ENCODE measurements around the gene PTPN12. TPM values are rescaled to one million over a fixed set of nuclear protein-coding genes. Genes with fewer than 3 reads are reported as not detected.

Gene PTPN12
- total RNA-seq, 2 donors from 2014 or later: 70.5 to 173 TPM

DNA sequence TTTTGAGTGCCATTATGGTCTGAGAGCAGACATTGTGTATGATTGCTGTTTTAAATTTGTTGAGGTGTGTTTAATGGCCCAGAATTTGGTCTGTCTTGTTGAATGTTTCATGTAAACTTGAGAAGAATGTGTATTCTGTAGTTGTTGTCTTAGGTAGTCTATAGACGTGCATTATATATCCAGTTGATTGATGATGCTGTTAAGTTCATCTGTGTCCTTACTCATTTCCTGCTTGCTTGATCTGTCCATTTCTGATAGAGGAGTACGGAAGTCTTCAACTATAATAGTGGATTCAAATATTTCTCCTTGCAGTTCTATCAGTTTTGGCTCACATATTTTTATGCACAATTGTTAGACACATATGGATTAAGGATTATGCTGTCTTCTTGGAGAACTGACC lies 16.0 kb downstream of the PTPN12 start:
- TF ChIP-seq, protein P1, sequence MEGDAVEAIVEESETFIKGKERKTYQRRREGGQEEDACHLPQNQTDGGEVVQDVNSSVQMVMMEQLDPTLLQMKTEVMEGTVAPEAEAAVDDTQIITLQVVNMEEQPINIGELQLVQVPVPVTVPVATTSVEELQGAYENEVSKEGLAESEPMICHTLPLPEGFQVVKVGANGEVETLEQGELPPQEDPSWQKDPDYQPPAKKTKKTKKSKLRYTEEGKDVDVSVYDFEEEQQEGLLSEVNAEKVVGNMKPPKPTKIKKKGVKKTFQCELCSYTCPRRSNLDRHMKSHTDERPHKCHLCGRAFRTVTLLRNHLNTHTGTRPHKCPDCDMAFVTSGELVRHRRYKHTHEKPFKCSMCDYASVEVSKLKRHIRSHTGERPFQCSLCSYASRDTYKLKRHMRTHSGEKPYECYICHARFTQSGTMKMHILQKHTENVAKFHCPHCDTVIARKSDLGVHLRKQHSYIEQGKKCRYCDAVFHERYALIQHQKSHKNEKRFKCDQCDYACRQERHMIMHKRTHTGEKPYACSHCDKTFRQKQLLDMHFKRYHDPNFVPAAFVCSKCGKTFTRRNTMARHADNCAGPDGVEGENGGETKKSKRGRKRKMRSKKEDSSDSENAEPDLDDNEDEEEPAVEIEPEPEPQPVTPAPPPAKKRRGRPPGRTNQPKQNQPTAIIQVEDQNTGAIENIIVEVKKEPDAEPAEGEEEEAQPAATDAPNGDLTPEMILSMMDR (IDR thresholded peaks at IDR 0.05): no peak
- H3K4me3 ChIP-seq: no peak overlapping the region
- no peak overlapping the region for H3K27ac ChIP-seq
- DNase-seq (ENCODE audit: low spot score) (no peak), ATAC-seq (ENCODE audit: insufficient number of reproducible peaks, low FRiP score, low read depth) (no peak)
- H3K27me3 ChIP-seq (replicated peaks; ENCODE audit: insufficient read depth): no peaks in the 10 kb centered on the region
- H3K9me3 ChIP-seq: no peaks in the 10 kb centered on the region
- H3K36me3 ChIP-seq: no peaks in the 10 kb centered on the region
- peaks cover 8 to 28% of the 10 kb centered on the region in 2 donors for H3K4me1 ChIP-seq (ENCODE audit: control insufficient read depth in 1 of 2, low read depth in 2 of 2)

DNA sequence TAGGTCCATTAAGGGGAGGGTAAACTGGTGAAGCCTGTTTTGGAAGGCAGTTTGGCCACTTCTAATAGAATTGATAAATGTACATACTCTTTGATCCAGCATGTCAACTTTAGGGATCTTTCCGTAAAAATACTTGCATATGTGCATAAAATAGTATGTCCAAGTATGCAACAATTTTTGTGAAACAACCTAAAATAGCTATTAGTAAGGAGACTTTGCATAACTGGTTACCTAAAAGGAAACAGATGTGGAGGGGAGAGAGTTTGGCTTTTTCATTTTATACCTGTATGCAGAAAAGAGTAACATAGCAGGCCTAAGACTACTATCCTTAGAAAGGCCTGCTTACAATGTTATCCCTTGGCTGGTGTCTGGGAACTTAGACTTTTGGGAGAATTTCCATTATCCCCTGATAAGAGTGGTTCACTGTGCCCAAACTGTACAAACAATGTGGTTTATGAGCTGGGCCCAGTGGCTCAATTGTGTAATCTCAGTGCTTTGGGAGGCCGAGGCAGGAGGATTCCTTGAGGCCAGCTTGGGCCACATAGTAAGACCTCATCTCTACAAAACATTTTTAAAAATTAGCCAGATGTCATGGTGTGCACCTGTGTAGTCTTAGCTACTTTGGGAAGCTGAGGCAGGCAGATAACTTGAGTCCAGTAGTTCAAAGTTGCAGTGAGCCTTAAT lies 21.3 kb downstream of the PTPN12 start:
- Histone ChIP-seq H3K27ac (no peak overlapping the region), H3K36me3 (no peaks in the 10 kb centered on the region), H3K27me3 (replicated peaks; ENCODE audit: insufficient read depth) (no peaks in the 10 kb centered on the region), H3K4me3 (no peak overlapping the region), H3K9me3 (no peaks in the 10 kb centered on the region), H3K4me1 (ENCODE audit: control insufficient read depth in 1 of 2, low read depth in 2 of 2) (peaks cover 8 to 20% of the 10 kb centered on the region in 2 donors)
- TF ChIP-seq, protein P1 (IDR thresholded peaks at IDR 0.05): no peak
- ATAC-seq (ENCODE audit: insufficient number of reproducible peaks, low FRiP score, low read depth) (no peak), DNase-seq (ENCODE audit: low spot score) (no peak)

DNA sequence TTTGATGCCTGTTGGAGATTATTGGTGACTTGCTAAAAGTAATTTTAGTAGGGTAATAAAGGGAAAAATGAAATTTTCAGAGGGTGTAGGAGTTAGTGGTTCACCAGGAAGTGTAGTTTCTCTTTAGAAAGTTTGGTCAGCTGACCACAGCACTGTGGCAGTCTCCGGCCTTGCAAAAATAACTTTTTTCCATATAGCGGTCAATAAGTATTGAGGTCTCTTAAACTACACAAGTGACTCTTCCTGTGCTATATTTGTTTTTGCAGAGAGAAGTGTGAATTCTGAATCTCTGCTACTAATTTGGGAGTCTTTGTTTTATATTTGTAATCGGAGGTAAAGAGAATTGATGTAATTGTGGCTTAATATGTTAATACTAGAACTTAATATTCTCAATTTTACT lies 24.3 kb downstream of the PTPN12 start:
- TF ChIP-seq, protein P1 (IDR thresholded peaks at IDR 0.05): no peak
- H3K9me3 ChIP-seq: no peaks in the 10 kb centered on the region
- H3K27ac ChIP-seq: no peak overlapping the region
- H3K27me3 ChIP-seq (replicated peaks; ENCODE audit: insufficient read depth): no peaks in the 10 kb centered on the region
- no peaks in the 10 kb centered on the region for H3K36me3 ChIP-seq
- no peak for ATAC-seq (ENCODE audit: insufficient number of reproducible peaks, low FRiP score, low read depth)
- H3K4me1 ChIP-seq (ENCODE audit: control insufficient read depth in 1 of 2, low read depth in 2 of 2): peaks cover 8 to 37% of the 10 kb centered on the region in 2 donors
- DNase-seq (ENCODE audit: low spot score): no peak
- no peak overlapping the region for H3K4me3 ChIP-seq

DNA sequence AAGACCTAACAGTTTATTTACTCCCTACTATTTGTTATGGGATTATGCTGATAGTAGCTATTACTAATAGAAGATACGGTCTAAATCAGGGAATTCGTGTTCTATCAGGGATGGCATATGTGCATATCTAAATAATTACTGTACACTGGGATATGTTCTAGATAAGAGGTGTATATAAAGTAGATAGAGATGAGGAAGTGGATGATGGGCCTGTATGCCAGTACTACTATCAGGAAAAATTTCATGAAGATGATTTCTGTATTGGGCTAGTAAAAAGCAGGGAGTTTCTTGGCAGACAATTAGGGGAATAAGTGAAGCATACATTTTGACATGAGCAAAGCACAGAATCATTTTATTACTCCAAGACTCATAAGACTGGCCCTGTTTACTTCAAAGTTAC lies 26.2 kb downstream of the PTPN12 start:
- no peak overlapping the region for H3K4me3 ChIP-seq
- H3K36me3 ChIP-seq: no peaks in the 10 kb centered on the region
- no peaks in the 10 kb centered on the region for H3K27me3 ChIP-seq (replicated peaks; ENCODE audit: insufficient read depth)
- peaks cover 8 to 34% of the 10 kb centered on the region in 2 donors for H3K4me1 ChIP-seq (ENCODE audit: control insufficient read depth in 1 of 2, low read depth in 2 of 2)
- no peaks in the 10 kb centered on the region for H3K9me3 ChIP-seq
- no peak overlapping the region for H3K27ac ChIP-seq
- ATAC-seq (ENCODE audit: insufficient number of reproducible peaks, low FRiP score, low read depth) (no peak), DNase-seq (ENCODE audit: low spot score) (no peak)
- TF ChIP-seq, protein P1 (IDR thresholded peaks at IDR 0.05): no peak

DNA sequence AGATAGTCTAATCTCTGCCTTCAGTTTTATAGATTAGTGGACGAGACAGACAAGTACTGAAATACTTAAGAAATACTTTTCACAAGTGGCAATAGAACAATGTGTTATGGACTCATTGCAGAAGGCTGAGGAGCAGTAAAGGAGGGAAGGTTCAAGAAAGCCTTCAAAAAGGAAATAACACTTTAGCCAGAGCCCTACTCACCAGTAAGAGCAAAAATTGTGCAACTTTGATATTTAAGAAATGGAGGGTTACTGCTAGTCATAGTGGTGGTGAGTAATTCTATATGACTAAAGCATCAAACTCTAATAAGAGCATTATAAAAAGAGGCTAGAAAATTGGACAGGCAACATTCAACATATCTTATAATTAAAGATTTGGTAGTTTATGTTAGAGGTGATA lies 28.8 kb downstream of the PTPN12 start:
- Histone ChIP-seq H3K9me3 (no peaks in the 10 kb centered on the region), H3K4me1 (ENCODE audit: control insufficient read depth in 1 of 2, low read depth in 2 of 2) (peaks cover 5 to 38% of the 10 kb centered on the region in 2 donors), H3K27me3 (replicated peaks; ENCODE audit: insufficient read depth) (no peaks in the 10 kb centered on the region), H3K4me3 (no peak overlapping the region), H3K36me3 (no peaks in the 10 kb centered on the region), H3K27ac (no peak overlapping the region)
- TF ChIP-seq, protein P1 (IDR thresholded peaks at IDR 0.05): no peak
- DNase-seq (ENCODE audit: low spot score) (no peak), ATAC-seq (ENCODE audit: insufficient number of reproducible peaks, low FRiP score, low read depth) (no peak)

Data from thoracic aorta (tissue), 2 donors.